HCT116 (cell line): ENCODE results near the gene DYNLT1. TPM values are rescaled to one million over a fixed set of nuclear protein-coding genes. Genes with fewer than 3 reads are reported as not detected.
"Not testable (repeated sequence)": the region's sequence is repeated elsewhere in the genome, so short reads cannot be mapped to it uniquely, and the experiment has no call there.

ENCODE experiments used
- ATAC-seq: fragments of 200-7000 bp; cut with Tn5 transposase; 2 replicates; pipeline ENCODE4 v1.9.1; 2020; ENCODE audit warnings: mild to moderate bottlenecking, moderate library complexity
- BruUV-seq: library from RNA; stranded (reverse); fragments of 400-500 nt; replicated peaks from 2 replicates; lab custom pipeline; 2021; lab: Mats Ljungman, UMichigan
- CTCF ChIA-PET: fragments of 300-600 bp; sonication (Branson Sonifier 250); formaldehyde crosslinking; loops from one replicate; lab custom pipeline; 2021; ENCODE audit warnings: antibody characterized with exemption; lab: Charles Lee
- POLR2A ChIA-PET: fragments of 300-600, 350-600 bp; sonication (Branson Sonifier 250); formaldehyde crosslinking; loops from one replicate; lab custom pipeline; 2021; ENCODE audit warnings: antibody characterized with exemption; lab: Charles Lee
- RAD21 ChIA-PET, 2 experiments: fragments of 300-600 bp; sonication (Branson Sonifier 250); formaldehyde crosslinking; loops; one replicate each; lab custom pipeline; 2023; ENCODE audit warnings: low total read pairs in 2 of 2; ENCODE audit not compliant: uncharacterized antibody in 2 of 2, unreplicated experiment in 2 of 2, low non-redundant PET in 1 of 2; lab: Charles Lee
- DNase-seq: peaks from one replicate; pipeline ENCODE4 v3.0.0-alpha.2; 2010; ENCODE audit warnings: low read depth, low spot score
- H2AFZ ChIP-seq: fragments of 200-600 bp; shearing (Covaris generic), sonication (generic); 2 replicates; pipeline ENCODE4 v1.6.1; 2017; ENCODE audit warnings: low read depth, mixed run types, mixed read lengths, antibody characterized with exemption, low read length; ENCODE audit not compliant: poor library complexity, severe bottlenecking
- H3K27ac ChIP-seq: 2 replicates; pipeline ENCODE4 v1.5.1; 2012; ENCODE audit warnings: low read depth, low read length
- H3K27me3 ChIP-seq: fragments of 200-600 bp; sonication (generic); 2 replicates; pipeline ENCODE4 v1.6.1; 2016; ENCODE audit warnings: mixed run types, low read length, mixed read lengths; ENCODE audit not compliant: insufficient read depth
- H3K36me3 ChIP-seq, 2 experiments: fragments of 200-500 bp in 1 of 2; fragments of 200-600 bp in 1 of 2; sonication (Bioruptor generic) in 1 of 2; sonication (generic) in 1 of 2; 2 replicates each; pipeline versions ENCODE4 v1.5.1 to v1.6.1; 2014 to 2016; ENCODE audit warnings: low read length in 2 of 2, inconsistent platforms in 1 of 2, mixed read lengths in 1 of 2, mixed run types in 1 of 2; ENCODE audit not compliant: insufficient read depth in 2 of 2, control insufficient read depth in 1 of 2
- H3K4me1 ChIP-seq, 2 experiments: fragments of 200-600 bp in 1 of 2; sonication (generic) in 1 of 2; 2 replicates each; pipeline versions ENCODE4 v1.5.1 to v1.6.1; 2012 to 2017; ENCODE audit warnings: low read length in 2 of 2, inconsistent platforms in 1 of 2, mild to moderate bottlenecking in 1 of 2, mixed read lengths in 1 of 2, mixed run types in 1 of 2, moderate library complexity in 1 of 2; ENCODE audit not compliant: insufficient read depth in 2 of 2, control insufficient read depth in 1 of 2
- H3K4me2 ChIP-seq: fragments of 200-600 bp; sonication (generic); 2 replicates; pipeline ENCODE4 v1.6.1; 2017; ENCODE audit warnings: mixed run types, low read length, mixed read lengths
- H3K4me3 ChIP-seq, 2 experiments: fragments of 200-600 bp in 1 of 2; sonication (generic) in 1 of 2; replicated peaks in 1 of 2; 2 replicates each; pipeline ENCODE4 v1.5.1; 2011 to 2016; ENCODE audit warnings: low read length in 2 of 2, control low read depth in 1 of 2, low read depth in 1 of 2, mild to moderate bottlenecking in 1 of 2, mixed read lengths in 1 of 2, mixed run types in 1 of 2
- H3K79me2 ChIP-seq: fragments of 200-600 bp; sonication (generic); 2 replicates; pipeline ENCODE4 v1.6.1; 2017; ENCODE audit warnings: mild to moderate bottlenecking, mixed run types, low read length, moderate library complexity, mixed read lengths; ENCODE audit not compliant: insufficient read depth
- H3K9ac ChIP-seq: fragments of 200-600 bp; sonication (generic); 2 replicates; pipeline ENCODE4 v1.6.1; 2016; ENCODE audit warnings: low read length, mixed read lengths
- H3K9me2 ChIP-seq: fragments of 200-600 bp; sonication (generic), shearing (Covaris generic); 2 replicates; pipeline ENCODE4 v1.6.1; 2017; ENCODE audit warnings: mixed run types, mild to moderate bottlenecking, moderate library complexity; ENCODE audit not compliant: insufficient read depth
- H3K9me3 ChIP-seq, 2 experiments: fragments of 200-500 bp in 1 of 2; fragments of 200-600 bp in 1 of 2; sonication (Bioruptor generic) in 1 of 2; sonication (generic) in 1 of 2; 2 replicates each; pipeline ENCODE4 v1.6.1; 2014 to 2017; ENCODE audit warnings: low read length in 2 of 2, mixed read lengths in 2 of 2, inconsistent platforms in 1 of 2, low read depth in 1 of 2, mild to moderate bottlenecking in 1 of 2, mixed run types in 1 of 2, moderate library complexity in 1 of 2; ENCODE audit not compliant: control insufficient read depth in 1 of 2, insufficient read depth in 1 of 2
- H4K20me1 ChIP-seq: fragments of 200-600 bp; sonication (generic), shearing (Covaris generic); 2 replicates; pipeline ENCODE4 v1.6.1; 2017; ENCODE audit warnings: mixed run types, mild to moderate bottlenecking, moderate library complexity; ENCODE audit not compliant: insufficient read depth
- EZH2 ChIP-seq: fragments of 200-600 bp; sonication (generic); IDR thresholded peaks from 2 replicates; pipeline ENCODE4 v1.6.1; 2017; ENCODE audit warnings: antibody characterized with exemption, mixed run types
- SIN3A ChIP-seq: IDR thresholded peaks from 2 replicates; pipeline ENCODE4 v1.6.1; 2012; ENCODE audit warnings: low read depth
- SRF ChIP-seq: IDR thresholded peaks from 2 replicates; pipeline ENCODE4 v1.6.1; 2012; ENCODE audit warnings: low read depth
- YY1 ChIP-seq: IDR thresholded peaks from 2 replicates; pipeline ENCODE4 v1.6.1; 2011; ENCODE audit warnings: low read length, low read depth, moderate library complexity, mild to moderate bottlenecking; ENCODE audit not compliant: insufficient replicate concordance; ENCODE audit errors: extremely low read depth
- intact Hi-C: fragments of 100-400 bp; cut with micrococcal nuclease; formaldehyde crosslinking; loops from 2 replicates; pipeline ENCODE4 v1.10.0; 2022
- total RNA-seq: library from RNA; stranded (reverse); gene quantifications from one replicate; pipeline ENCODE4 v1.2.1, GENCODE V29; 2021; ENCODE audit not compliant: unreplicated experiment
- TF ChIP-seq, protein P1 (sequence below), 3 experiments: fragments of 200-600 bp in 1 of 3; sonication (generic) in 1 of 3; IDR thresholded peaks in 2 of 3; conservative IDR thresholded peaks in 1 of 3; 2 replicates each; pipeline ENCODE4 v1.5.1; 2012 to 2017; ENCODE audit warnings: low read depth in 2 of 3, low read length in 2 of 3, antibody characterized with exemption in 1 of 3, borderline replicate concordance in 1 of 3, control low read depth in 1 of 3, mild to moderate bottlenecking in 1 of 3, mixed read lengths in 1 of 3, mixed run types in 1 of 3, moderate library complexity in 1 of 3; ENCODE audit not compliant: insufficient read depth in 1 of 3

The DYNLT1 gene
- total RNA-seq, 1 experiment from 2014 or later: 239 TPM

GRCh38 chr6:158653577-158654354 is 9.2 kb upstream of the DYNLT1 start:
- ChIA-PET POLR2A (no interaction called here), CTCF (no interaction called here), RAD21 (no interaction called here)
- BruUV-seq: no TSS peak
- Histone ChIP-seq H3K36me3 (no peaks in the 10 kb centered on the region), H3K4me3 (no peak overlapping the region), H3K79me2 (no peaks in the 10 kb centered on the region), H3K9me2 (no peaks in the 10 kb centered on the region), H3K4me1 (peaks cover 55 to 63% of the 10 kb centered on the region in 2 experiments), H3K27ac (peak overlapping the region; percentile 44; the same call in 1 of the 2 replicates), H3K9ac (peak overlapping the region; percentile 35), H3K9me3 (no peaks in the 10 kb centered on the region), H2AFZ (no peak overlapping the region), H3K4me2 (peak overlapping the region; percentile 49), H3K27me3 (no peaks in the 10 kb centered on the region), H4K20me1 (no peaks in the 10 kb centered on the region)
- intact Hi-C loops: no loop called here
- TF ChIP-seq, protein P1, sequence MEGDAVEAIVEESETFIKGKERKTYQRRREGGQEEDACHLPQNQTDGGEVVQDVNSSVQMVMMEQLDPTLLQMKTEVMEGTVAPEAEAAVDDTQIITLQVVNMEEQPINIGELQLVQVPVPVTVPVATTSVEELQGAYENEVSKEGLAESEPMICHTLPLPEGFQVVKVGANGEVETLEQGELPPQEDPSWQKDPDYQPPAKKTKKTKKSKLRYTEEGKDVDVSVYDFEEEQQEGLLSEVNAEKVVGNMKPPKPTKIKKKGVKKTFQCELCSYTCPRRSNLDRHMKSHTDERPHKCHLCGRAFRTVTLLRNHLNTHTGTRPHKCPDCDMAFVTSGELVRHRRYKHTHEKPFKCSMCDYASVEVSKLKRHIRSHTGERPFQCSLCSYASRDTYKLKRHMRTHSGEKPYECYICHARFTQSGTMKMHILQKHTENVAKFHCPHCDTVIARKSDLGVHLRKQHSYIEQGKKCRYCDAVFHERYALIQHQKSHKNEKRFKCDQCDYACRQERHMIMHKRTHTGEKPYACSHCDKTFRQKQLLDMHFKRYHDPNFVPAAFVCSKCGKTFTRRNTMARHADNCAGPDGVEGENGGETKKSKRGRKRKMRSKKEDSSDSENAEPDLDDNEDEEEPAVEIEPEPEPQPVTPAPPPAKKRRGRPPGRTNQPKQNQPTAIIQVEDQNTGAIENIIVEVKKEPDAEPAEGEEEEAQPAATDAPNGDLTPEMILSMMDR (IDR thresholded peaks at IDR 0.05 in 2 of 3, conservative IDR thresholded peaks at IDR 0.05 in 1 of 3; ENCODE audit: borderline replicate concordance in 1 of 3, insufficient read depth in 1 of 3, low read depth in 2 of 3, low read length in 2 of 3): no peak
- no peak for TF ChIP-seq EZH2
- TF ChIP-seq YY1: no peak
- no peak for TF ChIP-seq SRF
- 0 out of 2 replicates have a peak, but pooled peaks have one; percentile 27 for TF ChIP-seq SIN3A
- ATAC-seq (peak; percentile 2; the same call in 1 of the 2 replicates), DNase-seq (no peak)

- H3K4me2 ChIP-seq, H3K27ac ChIP-seq, H3K79me2 ChIP-seq, H3K9me3 ChIP-seq, H3K9me2 ChIP-seq, POLR2A ChIA-PET, H3K27me3 ChIP-seq, RAD21 ChIA-PET, CTCF ChIA-PET, H3K4me3 ChIP-seq, H3K36me3 ChIP-seq, DNase-seq, H2AFZ ChIP-seq, H4K20me1 ChIP-seq, ATAC-seq, intact Hi-C loops, BruUV-seq, H3K9ac ChIP-seq: not testable (repeated sequence)
- H3K4me1 ChIP-seq: peaks cover 54 to 69% of the 10 kb centered on the region in 2 experiments
These were observed 7.6 kb upstream of the DYNLT1 start for GRCh38 chr6:158651981-158652737.
